Choroid plexus epithelial cell (primary cell): ENCODE data around the gene ZNF473.

Experiments used
- DNase-seq: peaks from one replicate; pipeline ENCODE4 v3.0.0-alpha.2; 2010; ENCODE audit warnings: low read depth
- H3K4me3 ChIP-seq: 2 replicates; pipeline ENCODE4 v1.5.1; 2011; ENCODE audit warnings: low read depth, mild to moderate bottlenecking, control low read depth, low read length, moderate library complexity
- TF ChIP-seq, protein P1 (sequence below): conservative IDR thresholded peaks from 2 replicates; pipeline ENCODE4 v1.5.1; 2011; ENCODE audit warnings: low read depth, mild to moderate bottlenecking, control low read depth, inconsistent platforms, low read length, moderate library complexity

The ZNF473 gene

DNA sequence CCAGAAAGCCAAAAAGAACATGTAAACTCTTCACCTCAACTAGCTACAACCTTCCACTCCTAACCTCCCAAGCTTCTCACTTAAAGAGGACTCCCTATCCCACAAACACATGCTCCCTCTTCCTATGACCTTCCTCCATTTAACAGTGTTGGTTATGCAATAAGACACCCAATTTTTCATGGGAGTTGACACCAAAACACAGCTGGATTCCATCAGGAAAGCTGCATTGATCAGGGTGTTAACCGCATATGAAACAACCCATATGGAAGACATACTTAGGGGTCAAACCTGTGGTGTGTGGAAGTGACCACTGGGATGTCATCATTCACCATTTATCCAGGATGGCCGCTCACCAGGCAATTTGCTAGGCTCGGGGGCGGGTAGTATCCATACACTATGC lies 21.9 kb downstream of the ZNF473 start:
- TF ChIP-seq, protein P1, sequence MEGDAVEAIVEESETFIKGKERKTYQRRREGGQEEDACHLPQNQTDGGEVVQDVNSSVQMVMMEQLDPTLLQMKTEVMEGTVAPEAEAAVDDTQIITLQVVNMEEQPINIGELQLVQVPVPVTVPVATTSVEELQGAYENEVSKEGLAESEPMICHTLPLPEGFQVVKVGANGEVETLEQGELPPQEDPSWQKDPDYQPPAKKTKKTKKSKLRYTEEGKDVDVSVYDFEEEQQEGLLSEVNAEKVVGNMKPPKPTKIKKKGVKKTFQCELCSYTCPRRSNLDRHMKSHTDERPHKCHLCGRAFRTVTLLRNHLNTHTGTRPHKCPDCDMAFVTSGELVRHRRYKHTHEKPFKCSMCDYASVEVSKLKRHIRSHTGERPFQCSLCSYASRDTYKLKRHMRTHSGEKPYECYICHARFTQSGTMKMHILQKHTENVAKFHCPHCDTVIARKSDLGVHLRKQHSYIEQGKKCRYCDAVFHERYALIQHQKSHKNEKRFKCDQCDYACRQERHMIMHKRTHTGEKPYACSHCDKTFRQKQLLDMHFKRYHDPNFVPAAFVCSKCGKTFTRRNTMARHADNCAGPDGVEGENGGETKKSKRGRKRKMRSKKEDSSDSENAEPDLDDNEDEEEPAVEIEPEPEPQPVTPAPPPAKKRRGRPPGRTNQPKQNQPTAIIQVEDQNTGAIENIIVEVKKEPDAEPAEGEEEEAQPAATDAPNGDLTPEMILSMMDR: no peak
- H3K4me3 ChIP-seq: no peak overlapping the region
- no peak for DNase-seq

- H3K4me3 ChIP-seq: peak overlapping the region; percentile 57
- peak; percentile 73 for DNase-seq
- TF ChIP-seq, protein P1: no peak
These were observed 24.8 kb downstream of the ZNF473 start for GRCh38 chr19:50050406-50051227.

- peak overlapping the region; percentile 57 for H3K4me3 ChIP-seq
- DNase-seq: peak; percentile 6
These were observed 25.6 kb downstream of the ZNF473 start for GRCh38 chr19:50051228-50051895.

DNA sequence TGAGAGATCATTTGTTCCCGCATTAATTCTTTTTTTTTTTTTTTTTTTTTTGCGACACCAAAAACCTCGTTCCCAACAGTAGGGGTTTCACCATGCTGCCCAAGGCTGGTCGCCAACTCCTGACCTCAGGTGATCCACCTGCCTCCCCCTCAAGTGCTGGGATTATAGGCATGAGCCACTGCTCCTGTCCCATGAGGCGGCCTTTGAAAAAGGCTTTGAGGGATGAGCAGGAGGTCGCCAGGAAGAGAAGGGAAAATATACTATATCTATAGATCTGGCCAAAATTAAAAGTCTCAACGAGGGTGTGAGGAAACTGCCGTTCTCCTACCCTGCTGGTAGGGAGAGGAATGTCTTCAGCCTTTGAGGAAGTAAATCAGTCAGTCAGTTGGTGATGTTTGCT lies 26.2 kb downstream of the ZNF473 start:
- DNase-seq: no peak
- no peak overlapping the region for H3K4me3 ChIP-seq
- TF ChIP-seq, protein P1: no peak

- no peak overlapping the region for H3K4me3 ChIP-seq
- no peak for DNase-seq
- TF ChIP-seq, protein P1: no peak
These were observed 27.3 kb downstream of the ZNF473 start for GRCh38 chr19:50053119-50053518.

DNA sequence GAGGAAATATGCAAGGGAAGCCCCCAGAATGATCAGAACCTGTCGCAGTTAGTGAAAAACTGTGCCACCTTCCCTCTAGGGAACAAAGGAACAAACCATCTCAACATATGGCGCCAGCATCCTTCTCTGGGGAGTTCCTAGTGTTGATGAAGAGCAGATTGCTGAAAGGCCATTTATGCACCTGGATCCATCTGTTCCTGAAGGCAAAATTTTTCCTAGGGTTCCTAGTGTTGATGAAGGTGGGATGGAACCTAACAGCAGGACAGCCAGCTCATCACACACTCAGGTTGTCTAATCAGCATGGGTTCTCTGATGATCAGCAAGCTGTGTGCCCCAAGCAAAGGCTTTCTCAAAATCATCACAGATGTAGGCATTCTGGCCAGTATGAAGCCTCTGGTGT lies 32.6 kb downstream of the ZNF473 start:
- no peak for DNase-seq
- TF ChIP-seq, protein P1: no peak
- no peak overlapping the region for H3K4me3 ChIP-seq

DNA sequence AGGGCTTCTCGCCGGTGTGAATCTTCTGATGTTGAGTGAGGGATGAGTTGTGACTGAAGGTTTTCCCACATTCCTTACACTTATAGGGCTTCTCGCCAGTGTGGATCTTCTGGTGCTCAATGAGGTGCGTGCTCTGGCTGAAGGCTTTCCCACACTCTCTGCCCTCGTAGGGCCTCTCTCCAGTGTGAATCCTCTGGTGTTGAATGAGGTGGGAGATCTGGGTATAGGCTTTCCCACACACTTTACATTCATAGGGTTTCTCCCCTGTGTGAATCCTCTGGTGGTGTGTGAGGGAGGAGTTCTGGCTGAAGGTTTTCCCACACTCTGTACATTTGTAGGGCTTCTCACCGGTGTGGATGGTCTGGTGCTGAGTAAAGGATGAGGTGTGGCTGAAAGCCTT lies 33.2 kb downstream of the ZNF473 start:
- TF ChIP-seq, protein P1: no peak
- no peak for DNase-seq
- H3K4me3 ChIP-seq: no peak overlapping the region
